HFFc6 (cell line): ENCODE data around the gene GNB1L. TPM values are rescaled to one million over a fixed set of nuclear protein-coding genes. Genes with fewer than 3 reads are reported as not detected.

Source experiments
- DNase-seq: peaks from one replicate; pipeline ENCODE4 v3.0.0-alpha.2; 2018
- H3K27ac Mint-ChIP-seq: 2 replicates; pipeline ENCODE4 v1.8.0; 2020; ENCODE audit warnings: mild to moderate bottlenecking, mixed read lengths
- H3K27me3 Mint-ChIP-seq: 2 replicates; pipeline ENCODE4 v1.8.0; 2021; ENCODE audit warnings: mild to moderate bottlenecking, moderate library complexity, mixed read lengths; ENCODE audit not compliant: insufficient read depth
- H3K36me3 Mint-ChIP-seq: 2 replicates; pipeline ENCODE4 v1.8.0; 2021; ENCODE audit warnings: low read depth, mixed read lengths
- H3K4me1 Mint-ChIP-seq: 2 replicates; pipeline ENCODE4 v1.8.0; 2020; ENCODE audit warnings: low read depth, mixed read lengths
- H3K4me3 Mint-ChIP-seq: 2 replicates; pipeline ENCODE4 v1.8.0; 2020; ENCODE audit warnings: mild to moderate bottlenecking, moderate library complexity, mixed read lengths
- H3K9me3 Mint-ChIP-seq: 2 replicates; pipeline ENCODE4 v1.8.0; 2020; ENCODE audit warnings: mild to moderate bottlenecking, mixed read lengths
- total RNA-seq, 6 experiments: library from RNA; stranded (reverse); fragmentation: NEBNext Ultra II Directional; extraction: Animal tissue kit (Norgen Biotek cat#: 25700); gene quantifications; 2 replicates in 1 of 6; 3 replicates in 5 of 6; pipeline ENCODE4 v1.2.3, GENCODE V29; 2021
- TF ChIP-seq, protein P1 (sequence below): fragments of 200-600 bp; sonication (generic); IDR thresholded peaks from 2 replicates; pipeline ENCODE4 v1.5.0; 2021; ENCODE audit warnings: antibody characterized with exemption, mild to moderate bottlenecking

GNB1L gene
- total RNA-seq, 6 experiments from 2014 or later, result 6.6 to 9.6 (median 7.6) TPM

DNA sequence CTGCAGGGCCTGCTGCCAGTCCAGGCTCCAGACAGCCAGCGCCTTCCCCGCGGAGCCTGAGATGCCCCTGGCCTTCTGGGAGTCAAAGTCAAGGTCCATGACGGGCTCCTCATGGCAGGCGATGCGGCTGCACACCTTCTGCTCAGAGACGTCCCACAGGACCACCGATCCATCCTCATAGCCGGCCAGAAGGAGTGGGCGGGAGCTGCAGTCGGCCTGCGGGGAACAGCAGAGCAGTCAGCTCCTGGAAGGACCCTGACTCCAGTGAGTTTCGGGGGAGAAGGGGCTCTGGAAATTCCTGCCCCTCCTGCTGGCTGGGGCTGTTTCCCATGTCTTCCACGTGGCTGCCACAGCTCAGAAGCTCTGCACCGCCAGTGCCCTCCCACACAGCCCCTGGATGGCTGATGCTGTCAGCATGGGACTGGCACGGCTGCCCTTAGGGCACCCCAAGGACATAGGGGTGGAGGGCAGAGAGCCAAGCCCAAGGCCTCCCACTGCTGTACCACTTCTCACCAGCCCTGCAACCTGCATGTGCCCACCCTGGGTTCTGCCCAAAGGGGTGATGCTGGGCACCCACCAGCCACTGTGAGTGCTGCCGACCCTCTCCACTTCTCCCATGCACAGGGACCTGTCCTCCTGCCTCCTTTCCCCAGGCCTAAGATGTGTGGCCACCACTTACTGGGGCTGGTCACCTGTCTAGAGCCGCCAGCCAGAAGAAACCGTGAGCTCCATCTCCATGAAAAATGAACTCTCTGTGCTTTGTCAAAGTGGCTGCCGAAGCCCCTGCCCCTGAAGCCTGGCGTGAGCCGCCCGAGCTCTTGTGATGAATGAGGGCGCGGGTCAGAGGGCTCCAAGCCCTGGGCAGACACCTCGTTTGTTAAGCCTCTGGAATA, 52.4 kb downstream of the GNB1L start:
- no peak overlapping the region for H3K4me3 Mint-ChIP-seq

DNA sequence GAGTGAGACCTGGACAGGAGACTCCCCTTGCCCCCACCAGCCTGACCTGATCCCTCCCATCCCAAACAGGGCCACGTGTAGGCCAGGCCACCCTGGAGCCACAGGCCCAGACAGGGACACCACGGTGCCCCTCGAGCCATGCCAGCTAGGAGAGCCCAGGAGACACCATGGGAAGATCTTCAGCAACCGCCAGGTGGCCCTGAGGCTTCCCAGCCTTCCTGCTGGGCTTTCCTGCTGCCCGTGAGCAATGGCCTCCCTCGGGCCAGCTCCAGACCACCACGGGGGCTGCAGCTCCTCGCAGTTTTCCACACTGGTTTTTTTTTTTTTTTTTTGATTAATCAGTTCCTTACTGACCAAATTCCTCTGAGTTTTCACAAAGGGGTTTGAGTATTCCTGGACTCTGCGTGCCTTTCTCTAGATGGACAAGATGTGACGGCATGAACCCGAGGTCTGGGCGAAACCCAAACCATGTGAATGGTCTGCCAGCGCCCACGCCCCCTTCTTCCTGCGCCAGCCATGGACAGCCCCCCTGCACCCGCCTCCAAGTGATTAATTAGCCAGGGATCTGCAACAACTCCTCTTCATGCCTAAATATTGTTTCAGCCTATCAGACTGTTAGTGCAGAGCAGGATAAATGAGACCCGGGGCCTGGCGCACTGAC, 53.2 kb downstream of the GNB1L start:
- Mint-ChIP-seq H3K27ac (no peak overlapping the region), H3K4me1 (peaks cover 29% of the 10 kb centered on the region), H3K9me3 (no peaks in the 10 kb centered on the region), H3K4me3 (no peak overlapping the region), H3K27me3 (peaks cover 2% of the 10 kb centered on the region; the same call in 1 of the 2 replicates), H3K36me3 (no peaks in the 10 kb centered on the region)
- TF ChIP-seq, protein P1, sequence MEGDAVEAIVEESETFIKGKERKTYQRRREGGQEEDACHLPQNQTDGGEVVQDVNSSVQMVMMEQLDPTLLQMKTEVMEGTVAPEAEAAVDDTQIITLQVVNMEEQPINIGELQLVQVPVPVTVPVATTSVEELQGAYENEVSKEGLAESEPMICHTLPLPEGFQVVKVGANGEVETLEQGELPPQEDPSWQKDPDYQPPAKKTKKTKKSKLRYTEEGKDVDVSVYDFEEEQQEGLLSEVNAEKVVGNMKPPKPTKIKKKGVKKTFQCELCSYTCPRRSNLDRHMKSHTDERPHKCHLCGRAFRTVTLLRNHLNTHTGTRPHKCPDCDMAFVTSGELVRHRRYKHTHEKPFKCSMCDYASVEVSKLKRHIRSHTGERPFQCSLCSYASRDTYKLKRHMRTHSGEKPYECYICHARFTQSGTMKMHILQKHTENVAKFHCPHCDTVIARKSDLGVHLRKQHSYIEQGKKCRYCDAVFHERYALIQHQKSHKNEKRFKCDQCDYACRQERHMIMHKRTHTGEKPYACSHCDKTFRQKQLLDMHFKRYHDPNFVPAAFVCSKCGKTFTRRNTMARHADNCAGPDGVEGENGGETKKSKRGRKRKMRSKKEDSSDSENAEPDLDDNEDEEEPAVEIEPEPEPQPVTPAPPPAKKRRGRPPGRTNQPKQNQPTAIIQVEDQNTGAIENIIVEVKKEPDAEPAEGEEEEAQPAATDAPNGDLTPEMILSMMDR, result no peak; the same call in 1 of the 2 replicates
- no peak for DNase-seq

More for the DNA sequence above, 52.4 kb downstream of the GNB1L start:
- peaks cover 34% of the 10 kb centered on the region for H3K4me1 Mint-ChIP-seq
- no peaks in the 10 kb centered on the region for H3K9me3 Mint-ChIP-seq
- no peaks in the 10 kb centered on the region for H3K36me3 Mint-ChIP-seq
- no peak for DNase-seq
- peaks cover 2% of the 10 kb centered on the region; the same call in 1 of the 2 replicates for H3K27me3 Mint-ChIP-seq
- TF ChIP-seq, protein P1, result no peak
- H3K27ac Mint-ChIP-seq, result no peak overlapping the region

DNA sequence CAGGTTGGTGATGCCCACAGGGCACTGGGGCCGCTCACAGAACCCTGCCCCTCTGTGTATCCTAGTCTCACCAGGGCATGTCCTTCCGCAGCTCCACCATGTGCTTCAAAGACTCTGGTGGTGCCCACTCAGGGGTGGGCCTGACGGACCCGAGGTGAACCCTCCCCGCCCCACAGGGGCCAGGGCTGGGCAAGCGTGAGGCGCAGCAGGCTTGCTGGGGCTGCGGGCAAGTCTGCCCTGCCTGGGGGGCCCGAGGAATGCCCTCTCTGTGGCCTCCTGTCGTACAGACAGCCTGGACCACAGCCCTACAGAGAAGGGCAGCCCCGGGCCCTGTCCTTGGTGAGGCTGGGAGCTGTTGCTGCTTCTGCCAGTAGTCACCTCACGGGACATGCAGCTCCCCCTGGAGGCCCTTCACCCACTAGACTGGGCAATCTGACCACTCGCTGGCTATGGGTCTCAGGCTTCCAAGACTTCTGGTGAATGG, 53.9 kb downstream of the GNB1L start:
- TF ChIP-seq, protein P1, result peak; percentile 71
- H3K27me3 Mint-ChIP-seq, result peaks cover 2% of the 10 kb centered on the region
- peaks cover 25% of the 10 kb centered on the region for H3K4me1 Mint-ChIP-seq
- H3K9me3 Mint-ChIP-seq, result no peaks in the 10 kb centered on the region
- DNase-seq, result peak; percentile 28
- H3K27ac Mint-ChIP-seq, result no peak overlapping the region
- H3K4me3 Mint-ChIP-seq, result no peak overlapping the region
- no peaks in the 10 kb centered on the region for H3K36me3 Mint-ChIP-seq

DNA sequence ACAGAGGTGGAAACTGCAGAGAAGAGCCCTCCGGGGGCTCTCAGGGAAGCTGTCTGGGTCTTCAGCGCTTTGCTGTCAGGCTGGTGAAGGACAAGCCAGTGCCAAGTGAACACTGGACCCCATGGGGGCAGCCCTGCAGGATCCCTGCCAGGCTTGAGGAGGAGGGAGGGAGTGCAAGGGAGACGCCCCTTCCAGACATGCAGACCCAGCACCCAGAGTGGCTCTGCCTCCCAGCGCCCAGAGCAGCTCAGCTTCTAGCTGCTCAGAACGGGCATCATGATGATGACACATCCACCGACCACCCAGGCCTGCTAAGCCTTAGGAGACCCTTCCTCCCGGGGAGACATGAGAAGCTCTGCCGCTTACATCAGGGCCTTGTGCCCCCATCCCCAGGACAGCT, 54.4 kb downstream of the GNB1L start:
- peak overlapping the region; percentile 68 for H3K27ac Mint-ChIP-seq
- H3K27me3 Mint-ChIP-seq, result peaks cover 2% of the 10 kb centered on the region
- no peak overlapping the region for H3K4me3 Mint-ChIP-seq
- no peaks in the 10 kb centered on the region for H3K9me3 Mint-ChIP-seq
- H3K4me1 Mint-ChIP-seq, result peaks cover 29% of the 10 kb centered on the region
- no peaks in the 10 kb centered on the region for H3K36me3 Mint-ChIP-seq
- TF ChIP-seq, protein P1, result no peak
- DNase-seq, result no peak

DNA sequence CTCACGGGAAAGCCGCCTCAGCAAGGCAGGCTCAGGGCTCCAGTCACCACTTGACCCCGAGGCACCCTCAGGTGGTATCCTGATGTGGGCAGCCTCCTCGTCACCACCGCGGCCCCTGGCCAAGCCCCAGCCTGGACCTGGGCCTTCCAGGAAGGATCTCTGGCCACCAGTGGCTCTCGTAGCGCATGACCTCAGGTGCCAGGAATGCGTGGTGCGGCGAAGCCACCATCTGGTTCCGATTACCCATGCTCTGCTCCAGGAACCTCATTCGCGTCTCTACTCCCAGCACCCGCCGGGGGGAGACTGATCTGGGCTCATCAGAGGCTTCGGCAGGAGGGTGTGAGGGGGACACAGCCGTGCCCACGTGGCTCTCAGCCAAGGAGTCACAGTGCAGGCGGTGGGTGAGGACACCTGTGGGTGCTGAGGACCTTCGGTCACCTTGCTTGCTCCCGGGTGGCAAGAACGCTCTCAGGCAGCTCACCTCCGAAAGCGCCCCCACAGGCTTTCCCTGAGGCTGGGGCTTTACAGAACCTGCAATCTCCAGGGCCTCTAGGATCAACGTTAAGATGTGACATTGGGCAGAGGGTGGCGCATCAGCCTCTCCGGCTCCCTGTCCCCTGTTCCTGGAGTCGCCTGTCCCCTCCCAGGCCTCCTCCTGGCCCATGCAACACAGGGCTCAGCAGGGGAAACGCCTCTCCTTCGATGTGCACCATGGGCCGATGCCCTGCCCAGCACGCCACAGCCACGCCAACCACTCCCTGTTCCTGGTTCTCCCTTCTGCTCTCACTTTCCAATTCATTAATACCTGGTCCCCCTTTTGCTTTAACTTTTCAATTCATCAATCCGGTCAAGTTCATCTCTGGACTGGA, 55.1 kb downstream of the GNB1L start:
- peak; percentile 95 for DNase-seq
- H3K36me3 Mint-ChIP-seq, result peaks cover under 1% of the 10 kb centered on the region; the same call in 1 of the 2 replicates
- peaks cover 34% of the 10 kb centered on the region for H3K4me1 Mint-ChIP-seq
- no peak overlapping the region; the same call in 1 of the 2 replicates for H3K4me3 Mint-ChIP-seq
- peak overlapping the region; percentile 68 for H3K27ac Mint-ChIP-seq
- H3K27me3 Mint-ChIP-seq, result peaks cover 2% of the 10 kb centered on the region
- TF ChIP-seq, protein P1, result peak; percentile 44
- no peaks in the 10 kb centered on the region for H3K9me3 Mint-ChIP-seq
